Dendritic cell treated with granulocyte-macrophage colony-stimulating factor and Interleukin-4, amounts not matched to agents 40 ng/mL and 50 ng/mL, for 4 days (primary cell): ENCODE results near the gene LRRN4.
"Not testable (repeated sequence)": the region's sequence is repeated elsewhere in the genome, so short reads cannot be mapped to it uniquely, and the experiment has no call there.

Experiments used
- H3K27ac Mint-ChIP-seq: one replicate; pipeline ENCODE4 v1.8.0; 2022; ENCODE audit warnings: mild to moderate bottlenecking, mixed read lengths
- H3K27me3 Mint-ChIP-seq: one replicate; pipeline ENCODE4 v1.8.0; 2022; ENCODE audit warnings: mild to moderate bottlenecking, mixed read lengths
- H3K36me3 Mint-ChIP-seq: one replicate; pipeline ENCODE4 v1.8.0; 2022; ENCODE audit warnings: low read depth, mixed read lengths
- H3K4me1 Mint-ChIP-seq: one replicate; pipeline ENCODE4 v1.8.0; 2022; ENCODE audit warnings: low read depth, mixed read lengths
- H3K4me3 Mint-ChIP-seq: one replicate; pipeline ENCODE4 v1.8.0; 2022; ENCODE audit warnings: mild to moderate bottlenecking, moderate library complexity, mixed read lengths
- H3K9me3 Mint-ChIP-seq: one replicate; pipeline ENCODE4 v1.8.0; 2022; ENCODE audit warnings: mixed read lengths
- intact Hi-C: fragments of 100-400 bp; cut with micrococcal nuclease; formaldehyde crosslinking; loops from one replicate; pipeline ENCODE4 v1.15.0; 2022

LRRN4 gene

DNA sequence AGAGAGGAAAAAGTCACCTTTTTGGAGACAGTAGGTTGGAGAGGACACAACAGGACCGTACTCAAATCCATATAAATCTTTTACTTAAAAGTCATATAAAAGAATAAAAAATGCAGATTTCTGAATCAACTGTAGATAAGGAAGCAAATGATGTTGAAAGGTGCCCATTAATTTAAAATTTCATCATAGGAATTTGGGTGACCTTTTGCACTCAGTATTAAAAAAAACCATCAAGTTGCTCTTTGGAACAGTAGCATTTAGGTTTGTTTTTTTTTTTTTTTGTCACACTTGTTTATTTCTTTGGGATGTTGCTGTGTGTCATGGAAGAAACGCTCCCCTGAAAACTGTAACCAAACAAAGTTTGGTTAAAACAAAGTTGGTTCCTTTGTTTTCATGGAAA is 20.9 kb upstream of the LRRN4 start:
- Mint-ChIP-seq H3K9me3 (no peaks in the 10 kb centered on the region), H3K4me1 (no peaks in the 10 kb centered on the region), H3K4me3 (no peak overlapping the region), H3K27me3 (no peaks in the 10 kb centered on the region), H3K27ac (no peak overlapping the region), H3K36me3 (no peaks in the 10 kb centered on the region)
- intact Hi-C loops: no loop called here

- H3K27me3 Mint-ChIP-seq: no peaks in the 10 kb centered on the region
- intact Hi-C loops: no loop called here
- H3K27ac Mint-ChIP-seq: no peak overlapping the region
- no peak overlapping the region for H3K4me3 Mint-ChIP-seq
- H3K36me3 Mint-ChIP-seq: no peaks in the 10 kb centered on the region
- no peaks in the 10 kb centered on the region for H3K4me1 Mint-ChIP-seq
- no peaks in the 10 kb centered on the region for H3K9me3 Mint-ChIP-seq
Measured at GRCh38 chr20:6074145-6074561, 20.3 kb upstream of the LRRN4 start.

DNA sequence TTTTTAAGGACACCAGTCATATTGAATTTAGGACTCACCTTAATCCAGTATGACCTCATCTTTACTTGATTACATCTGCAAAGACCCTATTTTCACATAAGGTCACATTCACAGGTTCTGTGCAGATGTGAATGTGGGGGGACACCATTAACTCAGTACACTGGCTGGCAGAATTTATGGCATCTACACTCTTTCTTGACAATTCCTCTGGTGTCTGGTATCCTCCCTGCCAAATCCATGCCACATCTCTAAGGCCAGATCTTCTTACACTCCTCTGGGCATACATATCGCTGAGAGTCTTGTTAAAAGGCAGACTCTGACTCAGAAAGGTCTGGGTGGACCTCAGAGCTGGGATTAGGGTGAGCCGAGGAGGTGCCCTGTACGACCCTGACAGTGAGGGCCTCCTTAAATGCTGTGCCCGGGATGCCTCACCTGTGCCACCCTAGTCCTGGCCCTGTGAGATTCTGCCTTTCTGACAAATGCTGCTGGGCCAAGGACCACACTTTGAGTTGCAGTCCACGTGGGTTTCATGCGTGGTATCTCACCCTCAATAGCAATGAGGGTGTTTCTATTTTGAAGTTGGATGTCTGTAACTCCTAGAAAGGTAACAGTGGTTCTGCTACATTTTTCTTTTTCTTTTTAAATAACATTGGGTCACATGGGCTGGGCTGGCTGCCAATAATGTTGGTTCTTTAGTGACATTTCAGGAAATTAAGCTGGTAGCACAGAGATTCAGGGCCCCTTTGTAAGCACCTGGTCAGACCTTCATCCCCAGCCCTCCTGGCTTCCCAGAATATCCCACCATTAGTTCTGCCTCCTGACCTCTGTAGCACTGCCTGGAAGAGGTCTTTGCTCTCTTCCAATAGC is 17.2 kb upstream of the LRRN4 start:
- peaks cover 3% of the 10 kb centered on the region for H3K27me3 Mint-ChIP-seq
- H3K4me1 Mint-ChIP-seq: no peaks in the 10 kb centered on the region
- no peaks in the 10 kb centered on the region for H3K36me3 Mint-ChIP-seq
- no peak overlapping the region for H3K4me3 Mint-ChIP-seq
- intact Hi-C loops: no loop called here
- no peaks in the 10 kb centered on the region for H3K9me3 Mint-ChIP-seq
- H3K27ac Mint-ChIP-seq: no peak overlapping the region

DNA sequence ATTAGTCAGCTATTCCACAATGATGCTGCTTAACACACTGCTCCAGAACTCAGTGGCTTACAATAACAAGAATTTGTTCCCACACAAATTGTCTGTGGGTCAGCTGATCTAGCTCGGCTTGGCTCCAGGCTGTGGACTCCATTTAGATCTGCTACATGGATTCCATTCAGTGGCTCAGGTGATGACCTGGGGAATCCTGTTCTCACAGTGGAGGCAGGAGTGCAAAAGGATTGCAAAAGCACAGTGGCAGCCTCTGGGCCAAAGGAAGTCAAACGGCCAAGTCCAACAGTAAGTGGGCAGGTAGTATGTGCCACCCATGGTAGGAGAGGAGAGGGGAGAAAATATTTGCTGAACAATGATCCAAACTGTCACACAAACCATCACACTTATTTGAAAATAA is 15.8 kb upstream of the LRRN4 start:
- H3K36me3 Mint-ChIP-seq: no peaks in the 10 kb centered on the region
- intact Hi-C loops: no loop called here

DNA sequence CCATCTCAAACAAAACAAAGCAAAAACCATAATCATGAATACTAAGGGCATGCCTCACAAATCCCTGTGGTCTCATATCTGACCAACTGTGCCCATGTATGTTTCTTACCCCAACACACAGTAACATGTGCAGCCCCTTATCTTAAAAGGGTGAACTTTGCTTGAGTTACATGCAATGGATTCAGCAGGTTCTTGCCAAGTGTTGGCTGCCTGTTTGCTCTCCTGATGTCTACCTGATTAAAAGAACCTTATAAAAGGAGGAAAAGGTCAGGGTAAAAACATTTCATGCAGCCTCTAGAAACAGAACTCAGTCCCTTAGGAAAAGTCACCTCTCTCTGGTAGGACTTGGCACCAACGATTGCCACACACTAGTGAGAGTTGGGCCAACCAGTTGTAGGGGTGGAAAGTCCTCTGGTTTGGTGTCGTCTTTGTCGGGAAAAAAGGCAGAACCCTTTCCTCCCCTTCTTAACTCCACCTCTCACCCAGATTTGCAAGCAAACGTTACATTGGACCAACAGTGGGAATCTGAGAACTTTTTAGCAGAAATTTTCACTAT is 14.0 kb upstream of the LRRN4 start:
- H3K36me3 Mint-ChIP-seq: no peaks in the 10 kb centered on the region
- peaks cover 3% of the 10 kb centered on the region for H3K27me3 Mint-ChIP-seq
- intact Hi-C loops: no loop called here
- no peak overlapping the region for H3K4me3 Mint-ChIP-seq
- no peaks in the 10 kb centered on the region for H3K9me3 Mint-ChIP-seq
- H3K4me1 Mint-ChIP-seq: no peaks in the 10 kb centered on the region
- H3K27ac Mint-ChIP-seq: no peak overlapping the region

More for the DNA sequence above, 15.8 kb upstream of the LRRN4 start:
- no peaks in the 10 kb centered on the region for H3K4me1 Mint-ChIP-seq
- no peaks in the 10 kb centered on the region for H3K9me3 Mint-ChIP-seq
- H3K27ac Mint-ChIP-seq: no peak overlapping the region
- no peak overlapping the region for H3K4me3 Mint-ChIP-seq
- H3K27me3 Mint-ChIP-seq: peaks cover 3% of the 10 kb centered on the region

GRCh38 chr20:6066582-6066981 is 12.7 kb upstream of the LRRN4 start:
- Mint-ChIP-seq H3K36me3 (no peaks in the 10 kb centered on the region), H3K27me3 (peaks cover 3% of the 10 kb centered on the region), H3K4me3 (no peak overlapping the region), H3K27ac (no peak overlapping the region), H3K4me1 (no peaks in the 10 kb centered on the region), H3K9me3 (no peaks in the 10 kb centered on the region)
- intact Hi-C loops: no loop called here

GRCh38 chr20:6061544-6061943 is 7.7 kb upstream of the LRRN4 start:
- H3K4me3 Mint-ChIP-seq: no peak overlapping the region

DNA sequence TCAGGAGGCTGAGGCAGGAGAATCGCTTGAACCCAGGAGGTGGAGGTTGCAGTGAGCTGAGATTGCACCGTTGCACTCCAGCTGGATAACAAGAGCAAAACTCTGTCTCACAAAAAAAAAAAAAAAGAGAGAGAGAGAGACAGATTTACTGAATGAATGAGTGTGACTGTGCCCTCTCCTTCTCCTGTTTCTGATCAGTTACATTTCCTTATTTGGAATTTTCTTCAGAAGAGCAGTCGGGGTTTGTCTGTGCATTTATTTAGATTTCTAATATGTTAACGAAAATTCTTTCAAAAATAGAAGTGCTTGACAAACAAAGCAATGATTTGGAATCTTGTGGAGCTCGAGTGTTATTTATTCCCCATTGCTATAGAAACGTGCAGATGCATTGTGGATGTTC is 6.4 kb upstream of the LRRN4 start:
- Mint-ChIP-seq H3K9me3 (peaks cover 6% of the 10 kb centered on the region), H3K27me3 (peaks cover 34% of the 10 kb centered on the region), H3K27ac (no peak overlapping the region)

More at GRCh38 chr20:6061544-6061943, 7.7 kb upstream of the LRRN4 start:
- H3K27me3 Mint-ChIP-seq: peaks cover 28% of the 10 kb centered on the region
- H3K36me3 Mint-ChIP-seq: no peaks in the 10 kb centered on the region
- H3K27ac Mint-ChIP-seq: no peak overlapping the region
- intact Hi-C loops: no loop called here
- H3K4me1 Mint-ChIP-seq: no peaks in the 10 kb centered on the region
- peaks cover 6% of the 10 kb centered on the region for H3K9me3 Mint-ChIP-seq

GRCh38 chr20:6058684-6059295 is 4.9 kb upstream of the LRRN4 start:
- Mint-ChIP-seq H3K4me3 (no peak overlapping the region), H3K9me3 (peaks cover 6% of the 10 kb centered on the region), H3K36me3 (no peaks in the 10 kb centered on the region), H3K4me1 (no peaks in the 10 kb centered on the region), H3K27me3 (peaks cover 39% of the 10 kb centered on the region), H3K27ac (no peak overlapping the region)
- intact Hi-C loops: no loop called here

More for the DNA sequence above, 6.4 kb upstream of the LRRN4 start:
- H3K4me3 Mint-ChIP-seq: no peak overlapping the region
- intact Hi-C loops: no loop called here
- H3K4me1 Mint-ChIP-seq: no peaks in the 10 kb centered on the region
- no peaks in the 10 kb centered on the region for H3K36me3 Mint-ChIP-seq

GRCh38 chr20:6057691-6058090 is 3.8 kb upstream of the LRRN4 start:
- Mint-ChIP-seq H3K4me3 (no peak overlapping the region), H3K36me3 (no peaks in the 10 kb centered on the region), H3K27me3 (peaks cover 50% of the 10 kb centered on the region), H3K9me3 (peaks cover 6% of the 10 kb centered on the region), H3K4me1 (no peaks in the 10 kb centered on the region), H3K27ac (no peak overlapping the region)
- intact Hi-C loops: no loop called here

GRCh38 chr20:6057139-6057538 is 3.3 kb upstream of the LRRN4 start:
- intact Hi-C loops: no loop called here
- Mint-ChIP-seq H3K27ac (no peak overlapping the region), H3K4me1 (no peaks in the 10 kb centered on the region), H3K27me3 (peaks cover 55% of the 10 kb centered on the region), H3K36me3 (no peaks in the 10 kb centered on the region), H3K9me3 (peaks cover 6% of the 10 kb centered on the region), H3K4me3 (no peak overlapping the region)

GRCh38 chr20:6055981-6056569 is 2.2 kb upstream of the LRRN4 start:
- H3K9me3 Mint-ChIP-seq: peaks cover 6% of the 10 kb centered on the region
- no peak overlapping the region for H3K4me3 Mint-ChIP-seq
- no peak overlapping the region for H3K27ac Mint-ChIP-seq
- H3K4me1 Mint-ChIP-seq: peaks cover 3% of the 10 kb centered on the region
- H3K36me3 Mint-ChIP-seq: no peaks in the 10 kb centered on the region
- H3K27me3 Mint-ChIP-seq: peaks cover 65% of the 10 kb centered on the region
- intact Hi-C loops: no loop called here

DNA sequence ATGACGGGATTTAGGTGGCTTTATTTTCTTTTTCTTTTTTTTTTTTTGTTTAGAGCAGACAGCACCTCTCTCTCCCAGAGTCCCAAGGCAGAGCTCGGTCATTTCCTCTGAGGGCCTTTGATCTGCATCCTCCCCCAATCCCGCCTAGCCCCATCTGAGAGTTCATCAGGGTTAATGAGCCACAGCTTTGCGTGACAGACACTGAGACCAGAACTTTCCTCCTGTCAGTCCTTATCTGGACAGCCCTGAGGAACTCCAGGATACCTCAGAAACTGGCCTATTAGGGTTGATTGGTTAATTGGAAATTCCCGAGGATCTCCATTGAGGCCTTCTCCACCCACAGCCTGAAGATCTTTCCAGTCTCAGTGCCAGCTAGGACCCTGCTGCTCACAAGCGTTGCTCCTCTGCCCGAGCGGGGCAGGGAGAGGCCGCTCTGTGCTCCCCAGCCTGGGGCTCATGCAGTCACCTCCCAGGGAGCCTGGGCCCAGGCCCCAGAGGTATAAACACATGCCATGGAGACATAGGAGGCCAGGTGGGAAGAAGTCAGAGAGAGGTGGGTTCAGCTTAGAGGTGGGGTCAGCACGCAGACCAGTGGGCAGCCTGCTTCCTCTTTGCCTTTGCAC is 1.4 kb upstream of the LRRN4 start:
- H3K4me3 Mint-ChIP-seq: no peak overlapping the region
- peaks cover 3% of the 10 kb centered on the region for H3K4me1 Mint-ChIP-seq
- H3K9me3 Mint-ChIP-seq: peaks cover 6% of the 10 kb centered on the region
- H3K36me3 Mint-ChIP-seq: no peaks in the 10 kb centered on the region
- H3K27me3 Mint-ChIP-seq: peaks cover 73% of the 10 kb centered on the region
- H3K27ac Mint-ChIP-seq: no peak overlapping the region
- intact Hi-C loops: no loop called here

GRCh38 chr20:6054689-6055051 is 810 bp upstream of the LRRN4 start:
- H3K27ac Mint-ChIP-seq, H3K36me3 Mint-ChIP-seq, H3K9me3 Mint-ChIP-seq, intact Hi-C loops, H3K4me1 Mint-ChIP-seq, H3K4me3 Mint-ChIP-seq: not testable (repeated sequence)
- H3K27me3 Mint-ChIP-seq: peaks cover 72% of the 10 kb centered on the region
